Measurements from ENCODE around the gene MERTK. TPM values are rescaled to one million over a fixed set of nuclear protein-coding genes. Genes with fewer than 3 reads are reported as not detected.

Gene MERTK
- total RNA-seq, 4 donors from 2014 or later: 10.6 to 36.6 (median 24.6) TPM

- no peaks in the 10 kb centered on the region for H3K36me3 ChIP-seq
- H3K27ac ChIP-seq: peak overlapping the region; percentile 72
- intact Hi-C loops (cut with DNase I; ENCODE audit: low total_unique reads): no loop called here
- DNase-seq: no peak
- no peaks in the 10 kb centered on the region for H3K4me1 ChIP-seq
- TF ChIP-seq CTCF (IDR thresholded peaks at IDR 0.05): no peak
- TF ChIP-seq POLR2A (IDR thresholded peaks at IDR 0.05): no peak
- no peaks in the 10 kb centered on the region for H3K9me3 ChIP-seq
- H3K27me3 ChIP-seq: no peaks in the 10 kb centered on the region
- H3K4me3 ChIP-seq: no peak overlapping the region
These were observed 48.8 kb downstream of the MERTK start for GRCh38 chr2:111947219-111947618.

GRCh38 chr2:111948832-111949231 is 50.4 kb downstream of the MERTK start:
- DNase-seq: no peak
- no peak overlapping the region for H3K27ac ChIP-seq
- no peaks in the 10 kb centered on the region for H3K27me3 ChIP-seq
- intact Hi-C loops (cut with DNase I; ENCODE audit: low total_unique reads): no loop called here
- H3K4me1 ChIP-seq: no peaks in the 10 kb centered on the region
- TF ChIP-seq POLR2A (IDR thresholded peaks at IDR 0.05) (no peak), CTCF (IDR thresholded peaks at IDR 0.05) (no peak)
- no peaks in the 10 kb centered on the region for H3K36me3 ChIP-seq
- H3K9me3 ChIP-seq: no peaks in the 10 kb centered on the region
- H3K4me3 ChIP-seq: no peak overlapping the region

- H3K27me3 ChIP-seq: no peaks in the 10 kb centered on the region
- H3K36me3 ChIP-seq: no peaks in the 10 kb centered on the region
- H3K4me3 ChIP-seq: no peak overlapping the region
- no peak overlapping the region for H3K27ac ChIP-seq
- no peak for DNase-seq
- TF ChIP-seq CTCF (IDR thresholded peaks at IDR 0.05): no peak
- intact Hi-C loops (cut with DNase I; ENCODE audit: low total_unique reads): no loop called here
- no peaks in the 10 kb centered on the region for H3K4me1 ChIP-seq
- H3K9me3 ChIP-seq: no peaks in the 10 kb centered on the region
These were observed 51.8 kb downstream of the MERTK start for GRCh38 chr2:111950236-111950635.

- intact Hi-C loops (cut with DNase I; ENCODE audit: low total_unique reads): no loop called here
- Histone ChIP-seq H3K27me3 (no peaks in the 10 kb centered on the region), H3K4me3 (no peak overlapping the region), H3K36me3 (no peaks in the 10 kb centered on the region), H3K27ac (no peak overlapping the region), H3K4me1 (no peaks in the 10 kb centered on the region), H3K9me3 (no peaks in the 10 kb centered on the region)
- no peak for TF ChIP-seq POLR2A (IDR thresholded peaks at IDR 0.05)
- no peak for TF ChIP-seq CTCF (IDR thresholded peaks at IDR 0.05)
- DNase-seq: no peak
These were observed 53.1 kb downstream of the MERTK start for GRCh38 chr2:111951486-111951885.

DNA sequence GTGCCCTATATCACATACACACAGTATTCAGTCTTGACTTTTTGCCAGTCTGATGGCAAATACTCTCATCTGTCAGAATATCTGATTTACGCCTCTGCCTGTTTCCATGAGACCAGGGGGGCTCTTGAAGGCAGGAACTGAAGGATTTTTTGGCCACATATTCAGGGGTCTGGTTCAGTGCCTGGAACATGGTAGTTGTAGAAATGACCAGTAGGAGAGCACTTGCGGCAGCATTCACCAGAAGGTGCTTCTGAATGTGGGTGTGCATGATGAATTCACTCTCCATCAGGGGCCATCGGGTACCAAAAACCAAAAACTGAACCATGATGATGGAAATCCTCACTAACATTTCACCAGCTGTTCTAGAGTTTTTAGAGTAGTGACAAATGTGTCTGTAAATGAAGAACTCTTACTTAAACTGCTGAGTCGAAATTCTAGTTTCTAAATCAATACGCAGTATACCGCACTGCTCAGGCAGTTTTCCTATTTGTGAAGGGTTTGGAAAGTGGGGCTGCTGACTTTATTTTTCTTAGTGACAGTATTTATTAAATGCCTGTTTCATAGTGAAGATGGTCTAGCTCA is 54.6 kb downstream of the MERTK start:
- H3K36me3 ChIP-seq: no peaks in the 10 kb centered on the region
- H3K27ac ChIP-seq: no peak overlapping the region
- intact Hi-C loops (cut with DNase I; ENCODE audit: low total_unique reads): no loop called here
- H3K4me3 ChIP-seq: no peak overlapping the region
- H3K9me3 ChIP-seq: no peaks in the 10 kb centered on the region
- no peaks in the 10 kb centered on the region for H3K27me3 ChIP-seq
- H3K4me1 ChIP-seq: no peaks in the 10 kb centered on the region
- no peak for TF ChIP-seq POLR2A (IDR thresholded peaks at IDR 0.05)
- TF ChIP-seq CTCF (IDR thresholded peaks at IDR 0.05): no peak
- DNase-seq: no peak
